Right renal pelvis (tissue), 4 donors: ENCODE data around the gene POU6F2. TPM values are rescaled to one million over a fixed set of nuclear protein-coding genes. Genes with fewer than 3 reads are reported as not detected.

Experiments
- DNase-seq, 4 donors: peaks; one replicate each; pipeline ENCODE4 v3.0.0-alpha.2; 2013; ENCODE audit warnings: low read depth in 4 of 4, low spot score in 3 of 4, missing footprints in 1 of 4
- polyA plus RNA-seq, 4 donors: library from polyadenylated mRNA; unstranded; fragments of 120-200 nt; gene quantifications; one replicate each; pipeline ENCODE4 v1.2.1, GENCODE V29; 2013; ENCODE audit not compliant: insufficient read length in 4 of 4

Gene POU6F2
- polyA plus RNA-seq, 4 donors: 0.10 to 0.42 (median 0.17) TPM

- no peak for DNase-seq
Measured at GRCh38 chr7:39069031-39069430, 91.3 kb downstream of the POU6F2 start.

DNA sequence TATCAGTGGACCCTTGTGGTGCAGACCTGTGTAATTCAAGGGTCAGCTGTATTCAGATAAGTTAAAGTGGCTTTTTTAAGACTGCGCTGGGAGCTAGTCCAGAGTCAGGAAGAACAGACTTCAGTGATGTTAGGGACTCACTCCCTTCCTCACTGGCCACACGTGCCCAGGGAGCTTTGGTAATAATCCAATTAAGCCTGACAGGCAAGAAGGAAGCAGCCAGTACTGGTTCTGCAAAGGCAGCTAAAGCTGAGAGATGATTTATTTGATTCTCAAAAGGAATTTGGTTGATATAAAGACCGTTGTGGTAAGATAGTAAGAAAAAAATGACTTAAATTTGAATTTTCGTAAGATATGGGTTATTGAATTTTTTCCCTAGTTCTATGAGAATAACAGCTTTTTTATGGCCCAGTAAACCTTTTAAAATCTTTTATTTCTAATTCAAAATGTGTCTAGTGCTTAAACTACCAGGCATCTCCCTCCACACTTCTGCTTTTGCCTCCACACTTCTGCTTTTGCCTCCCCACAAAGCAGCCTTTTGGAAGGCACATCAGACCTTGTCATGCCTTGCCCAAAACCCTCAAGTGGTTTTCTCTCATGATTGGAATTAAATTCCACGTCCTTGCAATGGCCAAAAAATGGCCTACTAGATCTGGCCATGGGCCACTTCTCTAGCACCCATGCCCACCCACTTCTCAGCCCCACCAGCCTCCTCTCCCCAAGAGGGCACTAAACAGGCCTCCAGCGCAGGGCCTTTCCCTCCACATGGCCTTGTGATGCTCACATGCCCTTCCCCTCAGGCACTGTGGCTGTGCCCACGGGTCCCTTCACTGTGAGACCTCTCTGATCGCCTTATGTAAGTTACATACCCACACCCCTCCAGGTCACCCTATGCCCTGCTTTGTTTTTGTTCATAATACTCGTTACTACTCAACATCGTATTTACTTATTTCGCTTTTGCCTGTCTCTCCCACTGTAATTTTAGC, 92.5 kb downstream of the POU6F2 start:
- DNase-seq: no peak

GRCh38 chr7:39071116-39071515, 93.4 kb downstream of the POU6F2 start:
- DNase-seq: no peak

DNA sequence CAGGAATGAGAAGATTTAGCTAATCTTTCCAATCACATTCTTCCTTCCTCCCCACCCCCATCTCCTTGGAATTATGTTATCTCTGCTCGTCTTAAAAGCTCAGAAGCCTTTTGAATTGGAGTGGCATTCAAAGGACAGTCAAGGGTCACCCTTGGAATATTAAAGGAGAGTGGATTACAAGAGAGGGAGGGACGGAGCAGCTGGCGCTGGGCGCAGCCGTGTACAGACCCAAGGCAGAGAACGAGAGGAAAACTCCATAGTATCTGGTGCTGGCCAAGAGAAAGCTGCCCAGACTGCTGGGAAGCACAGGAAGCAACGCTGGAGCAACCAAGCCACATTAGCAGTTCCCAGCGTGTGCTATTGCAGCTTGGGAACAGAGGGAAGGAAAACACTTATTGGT, 95.7 kb downstream of the POU6F2 start:
- no peak for DNase-seq

GRCh38 chr7:39075210-39075609, 97.5 kb downstream of the POU6F2 start:
- no peak for DNase-seq

DNA sequence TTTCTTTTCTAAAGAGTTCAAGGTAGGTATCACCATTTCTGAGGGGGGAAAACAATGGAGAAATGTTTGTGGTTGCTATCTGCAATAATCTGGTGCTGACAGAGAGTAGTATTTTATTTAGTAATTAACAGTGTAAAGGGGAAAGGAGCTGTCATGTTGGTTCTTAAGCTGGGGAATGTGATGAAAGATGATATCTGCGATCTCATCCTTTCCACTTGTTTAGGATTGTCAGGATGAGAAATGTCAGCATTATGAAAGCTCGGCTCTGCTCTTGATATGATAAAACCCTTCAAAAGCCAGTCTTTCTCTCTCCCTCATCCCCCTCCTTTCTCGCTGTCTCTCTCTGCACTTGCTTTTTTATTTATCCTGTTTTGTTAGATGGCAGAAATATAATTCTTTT, 106.1 kb downstream of the POU6F2 start:
- no peak for DNase-seq

DNA sequence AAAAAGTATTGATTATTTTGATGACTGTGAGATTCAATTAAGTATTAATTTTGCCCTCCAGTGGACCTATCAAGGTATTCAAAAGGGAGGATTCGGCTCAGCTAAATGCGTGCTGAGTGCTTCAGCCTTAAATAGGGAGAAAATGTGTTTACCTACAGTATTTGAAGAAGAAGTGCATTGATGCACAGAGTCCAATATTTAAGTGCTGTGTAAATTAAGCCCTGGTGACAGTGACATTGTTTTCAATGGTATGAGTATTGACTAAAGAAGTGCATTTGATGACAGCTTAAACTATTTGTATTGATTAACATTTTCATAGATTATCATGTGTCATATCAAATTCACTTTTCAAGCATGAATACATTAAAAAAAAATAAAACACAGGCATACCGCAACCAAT, 106.6 kb downstream of the POU6F2 start:
- DNase-seq: no peak

DNA sequence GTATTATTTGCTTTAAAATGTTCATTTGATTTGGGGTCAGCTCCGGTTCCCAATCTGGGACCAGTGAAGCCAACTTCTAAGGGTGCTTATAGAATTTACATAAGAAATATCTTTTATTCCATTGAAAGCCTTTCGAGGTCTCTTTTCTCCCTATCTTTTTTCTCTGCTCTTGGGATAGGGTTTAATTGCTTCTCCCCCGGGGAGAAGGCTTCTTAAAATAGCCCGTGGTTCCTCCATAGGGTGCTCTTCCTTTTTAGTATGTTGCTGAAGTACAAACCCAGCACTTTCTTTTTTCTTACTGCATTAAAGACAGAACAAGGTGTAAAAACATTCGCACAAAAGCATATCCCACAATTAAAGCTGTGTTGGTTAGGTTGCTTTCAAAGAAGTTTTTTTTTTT, 107.5 kb downstream of the POU6F2 start:
- no peak for DNase-seq

DNA sequence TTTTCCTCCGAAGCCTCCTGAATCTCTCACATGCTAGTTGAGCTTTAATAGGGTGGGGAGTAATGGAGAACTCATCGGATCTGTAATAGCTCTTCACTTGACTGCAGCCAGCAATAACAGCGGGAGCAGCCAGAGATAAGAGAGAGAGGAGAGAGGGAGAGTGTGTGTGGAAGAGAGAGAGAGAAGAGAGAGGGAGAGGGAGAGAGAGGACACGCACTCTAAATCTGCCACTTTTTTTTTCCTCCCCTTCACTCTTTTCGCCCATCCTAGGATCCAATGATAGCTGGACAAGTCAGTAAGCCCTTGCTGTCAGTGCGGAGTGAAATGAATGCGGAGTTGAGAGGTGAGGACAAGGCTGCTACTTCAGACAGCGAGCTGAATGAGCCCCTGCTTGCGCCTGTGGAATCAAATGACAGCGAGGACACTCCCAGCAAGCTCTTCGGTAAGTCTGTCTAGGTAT, 107.9 kb downstream of the POU6F2 start:
- peak in 3 of 4 donors; percentile 16 to 38 (median 33) for DNase-seq

DNA sequence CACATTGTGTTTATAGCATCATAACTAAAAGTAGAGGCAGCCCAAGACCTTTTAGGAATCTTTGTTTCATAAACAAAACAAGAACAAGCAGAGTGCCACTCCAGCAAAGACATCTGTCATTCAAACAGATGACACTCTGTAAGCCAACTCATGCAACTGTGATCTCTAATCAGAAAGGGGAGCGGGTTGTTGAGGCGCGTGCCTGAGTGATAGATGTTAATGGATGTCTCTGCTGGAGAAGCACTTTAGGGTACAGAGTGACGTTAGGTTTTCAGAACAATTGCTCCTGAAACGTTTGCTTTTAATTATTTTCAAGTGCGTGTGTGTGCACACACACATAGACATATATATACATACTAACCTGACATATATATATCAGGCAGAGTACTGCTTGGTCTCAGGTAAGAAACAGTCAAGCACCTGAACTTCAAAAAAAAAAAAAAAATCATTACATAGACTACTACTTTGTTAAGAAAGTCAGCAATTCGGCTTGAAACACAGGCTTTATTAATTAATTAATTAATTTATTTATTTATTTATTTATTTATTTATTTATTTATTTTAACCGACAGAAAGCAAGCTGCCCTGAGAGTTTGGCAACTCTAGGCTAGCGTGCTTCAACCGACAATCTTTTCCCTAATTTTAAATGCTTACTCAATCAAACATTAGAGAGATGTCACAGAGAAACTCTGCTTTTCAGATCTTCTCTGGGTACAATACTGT, 109.1 kb downstream of the POU6F2 start:
- DNase-seq: no peak

DNA sequence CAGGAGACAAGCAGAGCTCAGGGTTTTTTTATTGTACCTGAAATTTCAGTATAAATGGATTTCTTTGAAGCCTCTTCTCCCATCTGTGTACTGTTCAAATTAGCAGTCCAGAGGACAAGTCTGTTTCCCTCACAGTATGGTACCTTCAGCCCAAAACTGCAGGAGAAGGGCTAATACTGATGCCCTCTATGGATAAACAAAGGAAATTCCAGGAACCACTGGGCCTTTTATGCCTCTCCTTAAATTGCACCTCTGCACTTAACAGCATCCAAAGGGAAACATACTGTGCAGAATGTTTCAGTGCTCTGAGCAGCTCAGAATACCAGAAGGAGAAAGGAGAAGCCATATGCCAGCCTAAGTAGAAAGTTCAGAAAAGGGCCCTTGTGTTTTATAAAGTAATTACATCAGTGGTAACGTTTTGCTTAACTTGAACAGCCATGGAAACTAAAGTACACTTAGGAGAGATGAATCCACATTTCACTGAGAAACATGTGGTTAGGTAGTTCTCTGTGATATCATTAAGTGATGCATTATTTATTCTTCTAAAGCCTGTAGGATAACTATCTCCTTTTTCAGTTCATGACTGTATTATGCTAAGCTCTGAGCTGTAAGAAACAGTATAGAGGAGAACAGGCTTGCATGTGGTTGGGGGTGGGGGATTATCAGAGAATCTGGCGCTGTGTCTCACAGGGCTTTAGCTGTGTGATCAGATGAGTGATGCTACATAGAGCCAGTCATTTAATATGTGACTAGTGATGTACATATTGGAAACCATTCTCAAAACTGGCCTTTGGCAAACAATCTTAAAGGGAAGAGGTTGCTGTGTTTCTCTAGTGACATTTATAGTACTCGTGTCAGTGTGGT, 111.3 kb downstream of the POU6F2 start:
- DNase-seq: no peak

DNA sequence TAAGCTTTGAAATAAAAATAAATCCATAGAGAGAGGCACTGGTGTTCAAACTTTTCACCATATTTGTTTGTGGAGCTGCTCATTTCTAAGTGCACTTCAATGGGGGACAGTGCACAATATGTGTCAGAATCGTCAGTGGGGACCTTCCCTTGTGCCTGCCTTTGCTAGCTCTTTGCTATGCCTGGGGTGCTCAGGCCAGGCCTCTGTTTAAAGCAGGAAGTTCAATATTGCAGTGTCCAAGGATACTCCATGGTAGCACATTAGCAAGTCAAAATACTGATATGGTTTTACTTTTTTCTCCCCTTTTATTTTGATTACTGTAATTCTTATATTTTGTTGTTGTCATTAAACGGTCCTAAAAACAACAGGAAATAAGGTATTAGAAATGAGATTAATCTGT, 113.4 kb downstream of the POU6F2 start:
- DNase-seq: no peak

DNA sequence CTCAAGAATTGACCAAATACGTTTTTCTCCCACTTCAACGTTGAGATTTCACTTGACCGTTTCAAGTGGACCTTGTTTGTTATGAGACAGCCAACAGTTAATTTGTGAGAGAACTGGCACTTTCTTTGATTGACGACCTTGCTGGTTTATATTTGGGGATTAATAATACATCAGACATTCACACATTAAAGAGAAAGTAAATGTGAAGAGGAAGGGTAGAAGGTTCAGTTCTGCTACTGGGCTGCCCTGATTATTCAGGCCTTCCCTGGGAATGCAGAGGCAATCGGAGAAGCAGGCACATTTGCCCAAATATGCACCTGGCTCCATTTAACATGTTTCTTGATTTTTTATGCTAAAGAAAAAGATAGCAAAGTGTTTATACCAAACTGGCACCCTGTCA, 114.1 kb downstream of the POU6F2 start:
- DNase-seq: no peak

DNA sequence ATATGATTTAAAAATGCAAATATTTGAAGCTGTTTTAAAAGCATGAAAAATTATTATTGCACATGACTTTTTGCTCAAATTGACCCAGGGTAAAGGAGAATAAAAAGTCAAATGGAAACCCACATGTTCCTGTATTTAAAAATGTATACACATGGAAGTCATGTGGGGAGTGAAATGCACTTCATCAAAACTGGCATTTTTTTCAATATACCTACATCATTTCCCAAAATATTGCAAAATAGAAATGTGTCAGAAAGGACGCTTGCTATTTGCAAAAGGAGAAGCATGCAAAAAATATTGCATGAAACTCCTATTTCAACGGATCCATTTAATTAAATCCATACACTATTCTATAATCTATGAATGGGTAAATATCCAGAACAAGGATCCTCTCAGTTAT, 117.0 kb downstream of the POU6F2 start:
- DNase-seq: no peak

DNA sequence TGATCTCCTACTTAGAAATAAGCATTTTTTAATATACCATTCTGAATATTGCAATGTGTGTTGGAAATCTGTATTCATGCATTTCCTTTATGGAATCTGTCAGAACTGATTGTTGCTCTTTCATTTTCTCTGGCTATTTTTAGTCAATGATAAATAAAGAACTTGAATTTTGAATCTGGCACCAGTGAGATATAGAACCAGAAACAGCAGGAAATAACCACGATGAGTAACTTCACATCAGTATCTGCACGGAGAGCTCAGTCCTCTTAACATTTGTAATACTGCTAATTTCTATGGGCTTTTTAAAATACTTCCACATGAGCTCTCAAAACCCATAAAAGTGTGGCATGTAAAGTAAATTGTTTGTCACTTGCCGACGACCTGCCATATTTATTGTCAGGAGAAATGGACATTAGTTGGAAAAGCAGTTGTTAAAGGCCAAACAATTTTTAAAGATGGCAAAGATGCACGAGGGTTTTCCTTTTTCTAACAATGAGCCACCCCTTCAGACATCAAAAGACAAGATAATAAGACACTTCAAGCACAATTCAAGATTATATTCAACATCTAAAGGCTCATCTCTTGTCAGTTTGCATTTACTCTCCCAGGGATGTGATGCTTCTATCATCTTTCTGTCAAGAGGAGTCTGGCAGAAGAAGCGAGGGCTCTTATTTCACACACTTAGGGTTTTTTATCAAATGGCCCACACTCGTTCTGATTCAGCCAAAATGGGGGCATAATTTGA, 118.3 kb downstream of the POU6F2 start:
- no peak for DNase-seq

GRCh38 chr7:39098506-39098905, 120.8 kb downstream of the POU6F2 start:
- DNase-seq: no peak

DNA sequence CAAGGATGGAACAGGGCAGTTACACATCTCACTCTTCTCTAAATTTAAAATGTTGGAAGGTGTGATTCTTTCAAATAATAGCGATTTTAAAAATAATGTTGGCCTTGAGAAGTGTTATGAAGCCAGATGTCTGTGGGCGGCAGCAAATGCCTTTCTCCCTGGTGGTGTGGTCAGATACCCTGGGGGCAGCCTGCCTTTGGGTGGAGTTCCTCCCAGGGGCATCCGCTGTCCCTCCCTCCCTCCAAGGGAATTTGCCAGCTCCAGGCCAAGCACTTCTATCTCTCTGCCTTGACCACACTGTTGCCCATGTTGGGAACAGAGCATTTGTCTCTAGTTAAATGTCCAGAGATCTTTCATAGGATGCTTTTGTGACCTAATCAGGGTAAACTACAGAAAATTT, 121.4 kb downstream of the POU6F2 start:
- DNase-seq: no peak

DNA sequence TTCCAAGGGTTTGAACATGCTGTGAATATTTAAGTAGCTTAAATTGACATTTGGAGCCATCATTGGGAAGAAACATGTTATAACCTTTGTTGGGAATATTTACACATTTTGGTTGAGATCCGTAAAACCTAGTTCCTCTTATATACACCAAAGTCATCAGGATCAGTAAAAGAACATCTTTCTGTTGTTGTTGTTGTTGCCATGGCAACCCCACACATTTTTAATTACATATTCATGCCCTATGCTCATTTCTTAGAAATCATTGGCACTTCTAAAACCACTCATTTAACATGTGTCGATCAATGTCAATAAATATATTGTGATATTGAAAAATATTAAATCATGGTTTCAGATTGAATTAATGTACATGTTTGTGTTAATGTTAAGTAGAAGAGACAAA, 122.6 kb downstream of the POU6F2 start:
- DNase-seq: no peak

DNA sequence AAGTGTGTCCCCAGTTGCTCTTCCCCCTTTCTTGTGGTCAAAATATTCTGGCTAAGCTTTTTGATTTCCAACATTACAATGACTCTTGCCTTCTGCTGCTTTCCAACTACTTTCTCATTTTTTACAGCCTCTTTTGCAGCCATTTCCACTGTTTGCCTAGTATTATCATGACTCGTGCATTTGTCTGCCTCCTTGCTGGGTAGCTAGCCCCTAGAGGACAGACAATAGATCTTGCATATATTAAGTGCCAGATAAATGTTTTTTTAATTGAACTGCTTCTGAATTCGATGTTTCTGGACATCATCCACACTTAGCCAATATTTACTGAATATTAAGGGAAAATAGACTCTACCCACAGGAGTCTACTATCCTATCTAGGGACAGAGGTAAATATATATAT, 124.5 kb downstream of the POU6F2 start:
- DNase-seq: no peak

DNA sequence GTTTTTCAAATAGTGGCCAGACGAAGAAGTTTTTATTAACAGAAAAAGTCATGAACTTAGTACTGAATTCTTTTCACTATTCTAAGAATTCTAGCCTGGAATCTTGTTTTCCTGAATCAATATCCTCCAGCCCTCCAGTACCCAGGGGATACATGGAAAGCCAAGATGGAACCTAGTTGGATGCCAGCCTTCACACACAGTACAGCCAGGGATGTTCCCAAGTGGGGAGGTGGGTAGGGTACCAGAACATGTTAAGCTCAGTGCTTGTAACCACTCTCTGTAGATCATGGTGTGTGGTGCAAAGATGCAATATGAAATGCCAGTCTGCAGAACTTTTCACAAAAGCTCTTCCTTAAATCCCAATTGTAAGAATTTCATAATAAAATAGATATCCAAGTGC, 128.0 kb downstream of the POU6F2 start:
- no peak for DNase-seq
